ENCODE results near the gene MBD3L5. TPM values are rescaled to one million over a fixed set of nuclear protein-coding genes. Genes with fewer than 3 reads are reported as not detected.
"Not testable (repeated sequence)": the region's sequence is repeated elsewhere in the genome, so short reads cannot be mapped to it uniquely, and the experiment has no call there.

The MBD3L5 gene
- total RNA-seq, 1 donor from 2014 or later = not detected

DNA sequence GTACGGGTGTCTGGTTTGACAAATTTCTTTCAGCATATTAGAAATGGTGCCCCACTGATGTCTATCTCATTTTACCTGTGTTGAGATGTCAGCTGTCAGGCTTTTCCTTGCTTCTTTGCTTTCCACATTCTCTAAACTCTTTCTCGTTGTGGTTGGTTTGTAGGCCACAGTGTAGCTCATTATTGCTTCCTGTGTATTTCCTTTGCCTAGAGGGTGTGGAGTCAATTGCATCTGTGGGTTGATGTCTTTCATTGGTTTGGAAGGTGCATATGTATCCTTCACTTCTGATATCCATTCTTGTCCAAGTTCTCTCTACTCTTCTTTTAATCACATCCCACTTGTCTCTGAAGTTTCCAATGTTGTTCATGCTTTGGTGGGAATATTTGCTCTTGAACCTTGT is 11.2 kb downstream of the MBD3L5 start:
- H3K27me3 ChIP-seq (ENCODE audit: insufficient read depth, low read length); H2AFZ ChIP-seq (ENCODE audit: low read depth, low read length); H3K4me3 ChIP-seq (ENCODE audit: insufficient read depth, low read depth, low read length); H3K79me2 ChIP-seq (ENCODE audit: insufficient read depth, low read length); H3K4me1 ChIP-seq (ENCODE audit: insufficient read depth, low read length); H3K36me3 ChIP-seq (ENCODE audit: insufficient read depth, low read length); H3K9me3 ChIP-seq (ENCODE audit: insufficient read depth, low read depth, low read length); H3K9me3 Mint-ChIP-seq (ENCODE audit: unreplicated experiment); H3K4me3 Mint-ChIP-seq (ENCODE audit: unreplicated experiment); H4K20me1 ChIP-seq (ENCODE audit: insufficient read depth, low read length); H3K4me2 ChIP-seq (ENCODE audit: low read length); H3K27me3 Mint-ChIP-seq (ENCODE audit: low read depth, unreplicated experiment); FAIRE-seq; DNase-seq (ENCODE audit: low read depth); H3K27ac ChIP-seq (ENCODE audit: low read depth, low read length); H3K9ac ChIP-seq (ENCODE audit: low read length); H3K36me3 Mint-ChIP-seq (ENCODE audit: low read depth, unreplicated experiment); H3K4me1 Mint-ChIP-seq (ENCODE audit: low read depth, unreplicated experiment); H3K27ac Mint-ChIP-seq (ENCODE audit: unreplicated experiment): not testable (repeated sequence)

DNA sequence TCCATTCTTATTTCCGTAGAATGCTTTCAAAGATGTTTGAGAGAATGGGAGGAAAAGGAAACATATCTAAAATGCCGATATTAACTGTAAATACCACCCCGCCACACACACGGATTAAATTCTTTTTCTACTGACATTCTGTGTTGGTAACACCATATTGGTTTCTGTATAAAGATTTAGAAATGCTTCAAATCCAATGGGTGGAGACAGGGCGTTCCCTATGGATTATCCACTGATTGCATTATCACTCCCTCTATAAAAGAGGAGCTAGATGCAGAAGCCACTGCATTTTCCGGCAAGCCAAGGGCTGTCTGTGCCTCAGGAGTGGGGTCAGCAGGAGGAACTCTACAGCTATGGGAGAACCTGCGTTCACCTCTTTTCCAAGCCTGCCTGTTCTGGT is 18.6 kb downstream of the MBD3L5 start, which contains the start of gene MBD3L2:
Gene MBD3L2 (plus strand): TSS at position 301 of the 400 bp plus-strand sequence. CDS start 53 bp downstream, at position 354.
- not testable (repeated sequence) for H3K27ac Mint-ChIP-seq (ENCODE audit: unreplicated experiment); H2AFZ ChIP-seq (ENCODE audit: low read depth, low read length); H3K4me3 Mint-ChIP-seq (ENCODE audit: unreplicated experiment); H4K20me1 ChIP-seq (ENCODE audit: insufficient read depth, low read length); H3K36me3 Mint-ChIP-seq (ENCODE audit: low read depth, unreplicated experiment); H3K27me3 ChIP-seq (ENCODE audit: insufficient read depth, low read length); H3K9me3 ChIP-seq (ENCODE audit: insufficient read depth, low read depth, low read length); DNase-seq (ENCODE audit: low read depth); H3K4me2 ChIP-seq (ENCODE audit: low read length); H3K4me1 Mint-ChIP-seq (ENCODE audit: low read depth, unreplicated experiment); H3K4me3 ChIP-seq (ENCODE audit: insufficient read depth, low read depth, low read length); H3K9me3 Mint-ChIP-seq (ENCODE audit: unreplicated experiment); FAIRE-seq; H3K27ac ChIP-seq (ENCODE audit: low read depth, low read length); H3K36me3 ChIP-seq (ENCODE audit: insufficient read depth, low read length); H3K79me2 ChIP-seq (ENCODE audit: insufficient read depth, low read length); H3K27me3 Mint-ChIP-seq (ENCODE audit: low read depth, unreplicated experiment); H3K4me1 ChIP-seq (ENCODE audit: insufficient read depth, low read length); H3K9ac ChIP-seq (ENCODE audit: low read length)

DNA sequence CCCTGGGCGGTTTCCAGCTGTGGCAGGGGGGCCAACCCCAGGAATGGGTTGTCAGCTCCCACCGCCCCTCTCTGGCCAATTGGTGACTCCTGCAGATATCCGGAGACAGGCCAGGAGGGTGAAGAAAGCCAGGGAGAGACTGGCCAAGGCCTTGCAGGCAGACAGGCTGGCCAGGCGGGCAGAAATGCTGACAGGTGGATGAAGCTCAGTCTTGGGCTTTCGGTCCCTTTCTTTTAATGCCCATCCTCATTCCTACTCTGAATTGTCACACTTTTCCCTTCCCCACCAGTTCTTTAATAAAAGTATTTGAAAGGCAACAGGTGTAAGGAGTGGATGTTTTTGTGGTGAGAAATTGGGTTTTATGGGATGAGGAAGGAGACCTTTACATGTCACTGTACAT is 21.0 kb downstream of the MBD3L5 start:
- not testable (repeated sequence) for H3K4me3 ChIP-seq (ENCODE audit: insufficient read depth, low read depth, low read length); H2AFZ ChIP-seq (ENCODE audit: low read depth, low read length); H3K4me2 ChIP-seq (ENCODE audit: low read length); H3K27me3 Mint-ChIP-seq (ENCODE audit: low read depth, unreplicated experiment); H3K27me3 ChIP-seq (ENCODE audit: insufficient read depth, low read length); H3K27ac ChIP-seq (ENCODE audit: low read depth, low read length); H3K9ac ChIP-seq (ENCODE audit: low read length); DNase-seq (ENCODE audit: low read depth); H3K36me3 ChIP-seq (ENCODE audit: insufficient read depth, low read length); H4K20me1 ChIP-seq (ENCODE audit: insufficient read depth, low read length); H3K4me3 Mint-ChIP-seq (ENCODE audit: unreplicated experiment); H3K27ac Mint-ChIP-seq (ENCODE audit: unreplicated experiment); H3K36me3 Mint-ChIP-seq (ENCODE audit: low read depth, unreplicated experiment); H3K4me1 Mint-ChIP-seq (ENCODE audit: low read depth, unreplicated experiment); H3K4me1 ChIP-seq (ENCODE audit: insufficient read depth, low read length); FAIRE-seq; H3K79me2 ChIP-seq (ENCODE audit: insufficient read depth, low read length); H3K9me3 ChIP-seq (ENCODE audit: insufficient read depth, low read depth, low read length); H3K9me3 Mint-ChIP-seq (ENCODE audit: unreplicated experiment)

DNA sequence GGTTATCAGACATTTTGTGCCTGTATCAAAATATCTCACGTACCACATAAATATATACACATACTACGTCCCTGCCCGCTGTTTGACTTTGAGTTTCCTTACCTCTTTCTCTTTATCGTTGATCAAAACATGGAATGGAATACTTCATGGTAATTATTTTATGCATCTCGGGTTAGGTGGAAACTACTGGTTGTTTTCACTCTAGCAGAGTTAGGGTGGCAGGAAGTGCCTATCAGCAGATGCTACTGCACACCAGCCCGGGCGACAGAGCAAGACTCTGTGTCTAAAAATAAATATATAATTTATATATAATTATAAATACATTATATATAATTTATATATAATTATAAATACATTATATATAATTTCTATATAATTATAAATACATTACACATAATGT is 22.5 kb downstream of the MBD3L5 start:
- not testable (repeated sequence) for H3K9me3 ChIP-seq (ENCODE audit: insufficient read depth, low read depth, low read length); H3K4me3 Mint-ChIP-seq (ENCODE audit: unreplicated experiment); H3K79me2 ChIP-seq (ENCODE audit: insufficient read depth, low read length); H3K4me3 ChIP-seq (ENCODE audit: insufficient read depth, low read depth, low read length); H3K27ac ChIP-seq (ENCODE audit: low read depth, low read length); H3K36me3 Mint-ChIP-seq (ENCODE audit: low read depth, unreplicated experiment); H3K36me3 ChIP-seq (ENCODE audit: insufficient read depth, low read length); H3K4me2 ChIP-seq (ENCODE audit: low read length); H2AFZ ChIP-seq (ENCODE audit: low read depth, low read length); H3K27me3 Mint-ChIP-seq (ENCODE audit: low read depth, unreplicated experiment); H3K9me3 Mint-ChIP-seq (ENCODE audit: unreplicated experiment); H3K4me1 ChIP-seq (ENCODE audit: insufficient read depth, low read length); H3K9ac ChIP-seq (ENCODE audit: low read length); DNase-seq (ENCODE audit: low read depth); FAIRE-seq; H3K4me1 Mint-ChIP-seq (ENCODE audit: low read depth, unreplicated experiment); H3K27ac Mint-ChIP-seq (ENCODE audit: unreplicated experiment); H3K27me3 ChIP-seq (ENCODE audit: insufficient read depth, low read length); H4K20me1 ChIP-seq (ENCODE audit: insufficient read depth, low read length)

DNA sequence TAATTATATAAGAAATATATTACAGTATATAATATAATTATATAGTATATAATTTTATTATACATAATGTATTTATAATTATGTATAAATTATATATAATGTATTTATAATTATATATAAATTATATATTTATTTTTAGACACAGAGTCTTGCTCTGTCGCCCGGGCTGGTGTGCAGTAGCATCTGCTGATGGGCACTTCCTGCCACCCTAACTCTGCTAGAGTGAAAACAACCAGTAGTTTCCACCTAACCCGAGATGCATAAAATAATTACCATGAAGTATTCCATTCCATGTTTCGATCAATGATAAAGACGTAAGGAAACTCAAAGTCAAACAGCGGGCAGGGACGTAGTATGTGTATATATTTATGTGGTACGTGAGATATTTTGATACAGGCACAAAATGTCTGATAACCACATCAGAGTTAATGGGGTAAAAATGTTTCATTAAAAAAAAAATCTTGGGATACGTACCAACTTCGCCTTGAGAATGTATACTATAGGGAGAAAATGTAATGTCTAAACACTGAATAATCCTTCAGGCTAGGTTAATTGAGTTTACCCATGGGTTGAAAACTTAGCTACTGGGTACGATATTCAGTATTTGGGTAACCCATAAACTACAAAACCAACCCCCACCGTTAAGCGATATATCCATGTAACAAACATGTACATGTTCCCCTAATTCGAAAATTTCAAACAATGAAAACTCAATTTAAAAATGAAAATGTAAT is 24.4 kb downstream of the MBD3L5 start:
- H3K27me3 ChIP-seq (ENCODE audit: insufficient read depth, low read length); H3K36me3 Mint-ChIP-seq (ENCODE audit: low read depth, unreplicated experiment); H2AFZ ChIP-seq (ENCODE audit: low read depth, low read length); H3K27ac Mint-ChIP-seq (ENCODE audit: unreplicated experiment); H3K9ac ChIP-seq (ENCODE audit: low read length); H3K4me1 Mint-ChIP-seq (ENCODE audit: low read depth, unreplicated experiment); FAIRE-seq; H3K36me3 ChIP-seq (ENCODE audit: insufficient read depth, low read length); H3K27ac ChIP-seq (ENCODE audit: low read depth, low read length); H4K20me1 ChIP-seq (ENCODE audit: insufficient read depth, low read length); H3K4me3 ChIP-seq (ENCODE audit: insufficient read depth, low read depth, low read length); H3K4me2 ChIP-seq (ENCODE audit: low read length); H3K9me3 Mint-ChIP-seq (ENCODE audit: unreplicated experiment); H3K27me3 Mint-ChIP-seq (ENCODE audit: low read depth, unreplicated experiment); H3K4me1 ChIP-seq (ENCODE audit: insufficient read depth, low read length); H3K9me3 ChIP-seq (ENCODE audit: insufficient read depth, low read depth, low read length); H3K4me3 Mint-ChIP-seq (ENCODE audit: unreplicated experiment); H3K79me2 ChIP-seq (ENCODE audit: insufficient read depth, low read length); DNase-seq (ENCODE audit: low read depth): not testable (repeated sequence)

DNA sequence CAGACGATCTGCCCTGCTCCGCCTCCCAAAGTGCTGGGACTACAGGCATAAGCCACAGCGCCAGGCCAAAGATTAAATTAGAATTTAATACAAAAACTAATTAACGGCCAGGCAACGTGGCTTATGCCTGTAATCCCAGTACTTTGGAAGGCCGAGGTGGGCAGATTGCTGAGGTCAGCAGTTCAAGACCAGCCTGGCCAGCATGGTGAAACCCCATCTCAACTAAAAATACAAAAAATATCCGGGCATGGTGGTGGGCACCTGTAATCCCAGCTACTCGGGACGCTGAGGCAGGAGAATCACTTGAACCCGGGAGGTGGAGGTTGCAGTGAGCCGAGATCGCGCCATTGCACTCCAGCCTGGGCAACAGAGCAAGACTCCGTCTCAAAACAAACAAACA is 25.3 kb downstream of the MBD3L5 start:
- H3K9me3 Mint-ChIP-seq (ENCODE audit: unreplicated experiment); FAIRE-seq: not testable (repeated sequence)

More for the DNA sequence above, 25.3 kb downstream of the MBD3L5 start:
- H3K79me2 ChIP-seq (ENCODE audit: insufficient read depth, low read length); H2AFZ ChIP-seq (ENCODE audit: low read depth, low read length); H3K27me3 ChIP-seq (ENCODE audit: insufficient read depth, low read length); H3K27me3 Mint-ChIP-seq (ENCODE audit: low read depth, unreplicated experiment); H3K9ac ChIP-seq (ENCODE audit: low read length); H3K27ac ChIP-seq (ENCODE audit: low read depth, low read length); H3K4me1 Mint-ChIP-seq (ENCODE audit: low read depth, unreplicated experiment); H3K9me3 ChIP-seq (ENCODE audit: insufficient read depth, low read depth, low read length); DNase-seq (ENCODE audit: low read depth); H3K4me1 ChIP-seq (ENCODE audit: insufficient read depth, low read length); H3K36me3 Mint-ChIP-seq (ENCODE audit: low read depth, unreplicated experiment); H3K4me3 Mint-ChIP-seq (ENCODE audit: unreplicated experiment); H3K4me3 ChIP-seq (ENCODE audit: insufficient read depth, low read depth, low read length); H3K27ac Mint-ChIP-seq (ENCODE audit: unreplicated experiment); H3K4me2 ChIP-seq (ENCODE audit: low read length); H3K36me3 ChIP-seq (ENCODE audit: insufficient read depth, low read length); H4K20me1 ChIP-seq (ENCODE audit: insufficient read depth, low read length): not testable (repeated sequence)
